ENCODE measurements around the gene MISP3.

GRCh38 chr19:14114439-14114838 is 41.9 kb downstream of the MISP3 start:
- TF ChIP-seq CTCF (IDR thresholded peaks at IDR 0.05; ENCODE audit: poor library complexity, severe bottlenecking) (no peak), MXI1 (conservative IDR thresholded peaks at IDR 0.05; ENCODE audit: poor library complexity, severe bottlenecking) (no peak), SMC3 (conservative IDR thresholded peaks at IDR 0.05; ENCODE audit: poor library complexity) (no peak)

All from neural cell (in vitro differentiated cells).